Cerebellar nuclear complex (tissue), 1 donor: ENCODE data around the gene EMP2.
"Not testable (repeated sequence)": the region's sequence is repeated elsewhere in the genome, so short reads cannot be mapped to it uniquely, and the experiment has no call there.

Source experiments
- DNase-seq, 2 experiments: peaks; one replicate each; lab custom pipeline; 2025; lab: John Stamatoyannopoulos, UW

EMP2 gene, protein sequence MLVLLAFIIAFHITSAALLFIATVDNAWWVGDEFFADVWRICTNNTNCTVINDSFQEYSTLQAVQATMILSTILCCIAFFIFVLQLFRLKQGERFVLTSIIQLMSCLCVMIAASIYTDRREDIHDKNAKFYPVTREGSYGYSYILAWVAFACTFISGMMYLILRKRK

DNA sequence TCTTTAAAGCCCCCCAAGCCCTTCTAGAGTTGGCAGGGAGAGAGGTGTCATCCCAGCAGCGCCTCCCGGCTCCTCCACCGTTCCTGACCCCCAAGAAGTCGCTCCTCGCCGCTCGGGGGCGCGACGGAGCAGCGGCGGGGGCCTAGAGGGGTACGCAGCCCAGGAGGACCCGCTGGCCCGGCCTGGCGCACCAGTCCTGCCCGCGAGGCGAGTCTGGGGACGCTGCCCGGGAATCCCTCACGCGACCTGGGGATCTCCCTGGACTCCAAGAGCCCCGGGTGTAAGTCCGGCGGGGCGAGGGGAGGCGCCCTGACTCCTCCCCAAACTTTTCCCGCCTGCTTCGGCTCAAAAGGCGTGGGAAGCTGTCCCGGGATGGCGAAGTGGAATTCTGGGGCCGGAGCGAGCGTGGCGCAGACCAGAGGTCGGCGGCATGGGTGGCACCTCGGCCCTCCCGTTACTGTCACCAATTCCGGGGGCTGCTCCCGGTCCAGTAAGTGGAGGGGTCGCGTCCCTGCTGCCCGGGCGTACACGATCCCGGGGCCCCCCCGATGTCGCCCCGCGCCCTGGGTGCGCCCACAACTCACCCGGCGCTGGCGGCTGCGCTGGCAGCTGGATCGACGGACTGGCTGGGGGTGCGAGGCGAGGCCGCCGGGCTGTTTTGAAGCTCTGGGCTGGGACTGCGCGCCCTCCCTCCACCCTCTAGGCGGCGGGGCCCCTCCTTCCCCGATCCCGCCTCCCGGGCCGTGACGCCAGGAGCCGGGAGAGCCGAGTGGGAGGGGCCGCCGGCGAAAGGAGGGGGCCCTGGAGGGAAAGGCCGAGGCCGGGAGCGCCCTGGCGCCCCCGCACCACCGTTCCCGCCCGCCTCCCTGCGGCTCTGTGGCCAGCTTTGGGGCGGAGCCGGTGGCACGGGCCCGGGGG, at the start of gene EMP2:
TSS of gene EMP2 (minus strand) at position 634 of the 918 bp plus-strand sequence. CDS start 32,981 bp downstream, outside the sequence.
- DNase-seq = no peak

DNA sequence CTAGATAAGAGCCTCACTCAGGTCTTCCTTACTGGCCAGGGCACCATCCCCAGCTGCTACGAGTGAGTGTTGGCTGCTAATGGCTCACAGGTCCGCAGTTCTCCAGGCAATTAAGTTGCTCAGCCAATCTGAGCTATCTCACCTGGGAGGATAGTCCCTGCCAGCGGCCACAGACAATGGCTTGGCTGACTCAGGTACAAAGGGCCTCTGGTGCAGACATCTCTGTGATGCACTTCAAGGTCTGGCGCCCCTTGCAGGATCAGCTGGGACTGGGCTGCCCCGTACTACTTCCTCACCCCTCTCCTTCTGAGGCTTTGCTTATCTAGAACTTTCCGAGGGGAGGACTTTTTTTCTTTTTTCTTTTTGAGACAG, 49.2 kb upstream of the EMP2 start:
- no peak for DNase-seq

DNA sequence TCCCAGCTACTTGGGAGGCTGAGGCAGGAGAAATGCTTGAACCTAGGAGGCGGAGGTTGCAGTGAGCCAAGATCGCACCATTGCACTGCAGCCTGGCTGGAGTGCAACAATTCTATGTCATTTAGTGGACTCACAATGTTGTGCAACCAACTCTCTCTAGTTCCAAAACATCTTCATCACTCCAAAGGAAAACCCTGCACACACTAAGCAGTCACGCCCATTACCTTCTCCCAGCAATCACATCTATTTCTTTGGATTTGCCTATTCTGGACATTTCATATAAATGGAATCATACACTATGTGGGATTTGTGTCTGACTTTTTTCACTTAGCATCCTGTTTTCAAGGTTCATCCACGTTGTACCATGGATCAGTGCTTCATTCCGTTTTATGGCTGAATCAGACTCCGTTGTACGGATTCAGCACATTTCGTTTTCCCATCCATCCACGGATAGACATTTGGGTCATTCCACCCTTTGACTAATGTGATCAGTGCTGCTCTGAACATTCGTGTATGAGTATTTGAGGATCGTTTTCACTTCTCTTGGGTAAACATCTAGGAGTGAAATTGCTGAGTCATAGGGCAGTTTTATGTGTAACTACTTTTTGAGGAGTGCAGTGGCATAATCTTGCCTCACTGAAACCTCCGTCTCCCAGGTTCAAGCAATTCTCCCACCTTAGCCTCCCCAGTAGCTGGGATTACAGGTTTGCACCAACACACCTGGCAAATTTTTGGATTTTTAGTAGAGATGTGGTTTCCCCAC, 45.4 kb upstream of the EMP2 start:
- DNase-seq = no peak

DNA sequence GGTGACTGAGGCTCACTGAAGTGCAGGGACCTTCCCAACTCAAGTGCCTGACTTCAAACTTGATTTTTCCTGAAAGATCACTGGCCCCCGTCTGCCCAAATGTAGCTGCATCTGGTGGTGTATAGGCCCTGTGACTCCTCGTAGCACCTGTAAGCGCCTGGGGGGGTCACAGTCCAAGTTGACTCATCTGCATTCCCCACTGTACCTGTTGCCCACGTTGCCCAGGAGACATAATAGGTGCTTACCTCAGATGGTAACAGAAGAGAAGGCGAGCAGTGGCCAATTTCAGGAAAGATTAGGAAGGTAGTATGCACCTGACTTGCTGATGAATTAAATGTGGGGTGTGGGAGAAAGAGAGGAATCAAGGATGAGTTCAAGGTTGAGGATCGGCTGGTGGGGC, 44.1 kb upstream of the EMP2 start:
- no peak for DNase-seq

DNA sequence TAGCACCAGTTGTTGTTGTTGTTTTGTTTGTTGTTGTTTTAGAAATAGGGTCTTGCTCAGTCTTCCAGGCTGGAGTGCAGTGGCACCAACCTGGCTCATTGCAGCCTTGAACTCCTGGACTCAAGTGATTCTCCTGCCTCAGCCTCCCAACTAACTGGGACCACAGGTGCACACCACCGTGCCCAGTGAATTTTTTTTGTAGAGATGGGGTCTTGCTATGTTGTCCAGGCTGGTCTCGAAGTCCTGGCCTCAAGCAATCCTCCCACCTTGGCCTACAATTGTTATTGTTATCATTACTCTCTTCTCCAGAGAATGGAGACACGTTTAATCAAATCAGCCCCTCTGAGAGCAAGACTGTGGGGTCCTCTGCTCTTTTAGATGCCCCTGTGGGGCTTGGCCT, 42.7 kb upstream of the EMP2 start:
- no peak for DNase-seq

DNA sequence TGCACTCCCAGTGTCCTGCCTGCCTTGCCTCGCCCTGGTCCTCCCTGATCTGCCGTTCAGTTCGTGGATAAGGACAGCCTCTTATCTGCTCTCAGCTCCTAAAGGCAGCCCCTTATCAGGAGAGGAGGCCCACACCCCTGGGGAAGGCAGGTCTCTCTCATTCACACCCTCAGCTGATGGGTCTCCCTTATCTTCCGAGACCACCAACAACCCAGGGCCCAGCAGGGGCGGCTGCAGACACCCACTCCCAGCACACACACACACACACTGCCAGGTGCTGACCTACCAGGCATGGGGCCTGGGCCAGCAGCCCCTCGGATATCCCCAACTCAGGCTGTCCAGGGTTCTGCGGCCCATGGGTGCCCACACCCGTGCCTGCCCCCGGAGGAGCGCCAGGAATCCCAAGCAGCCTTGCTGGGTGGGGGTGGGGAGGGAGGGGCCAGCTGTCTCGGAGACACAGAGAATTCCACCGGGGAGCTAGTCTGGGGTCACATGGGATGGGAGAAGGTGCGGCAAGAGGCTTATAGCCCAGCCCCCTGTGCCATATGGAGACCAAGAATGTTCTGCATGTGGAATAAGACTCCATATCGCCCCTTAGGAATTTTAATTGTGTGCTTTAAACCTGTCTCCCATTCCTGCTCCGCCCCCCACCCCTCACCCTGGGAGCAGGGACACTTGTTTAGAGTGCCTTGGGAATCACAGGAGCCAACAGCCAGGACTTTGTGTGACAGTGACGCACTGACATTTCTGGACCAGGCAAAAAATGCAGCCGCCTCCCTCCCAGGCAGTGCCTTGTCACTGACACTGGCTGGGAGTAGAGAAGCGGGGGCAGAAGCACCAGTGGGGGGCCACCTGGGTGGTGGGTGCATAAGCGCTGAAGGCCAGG, 41.9 kb upstream of the EMP2 start:
- no peak for DNase-seq

DNA sequence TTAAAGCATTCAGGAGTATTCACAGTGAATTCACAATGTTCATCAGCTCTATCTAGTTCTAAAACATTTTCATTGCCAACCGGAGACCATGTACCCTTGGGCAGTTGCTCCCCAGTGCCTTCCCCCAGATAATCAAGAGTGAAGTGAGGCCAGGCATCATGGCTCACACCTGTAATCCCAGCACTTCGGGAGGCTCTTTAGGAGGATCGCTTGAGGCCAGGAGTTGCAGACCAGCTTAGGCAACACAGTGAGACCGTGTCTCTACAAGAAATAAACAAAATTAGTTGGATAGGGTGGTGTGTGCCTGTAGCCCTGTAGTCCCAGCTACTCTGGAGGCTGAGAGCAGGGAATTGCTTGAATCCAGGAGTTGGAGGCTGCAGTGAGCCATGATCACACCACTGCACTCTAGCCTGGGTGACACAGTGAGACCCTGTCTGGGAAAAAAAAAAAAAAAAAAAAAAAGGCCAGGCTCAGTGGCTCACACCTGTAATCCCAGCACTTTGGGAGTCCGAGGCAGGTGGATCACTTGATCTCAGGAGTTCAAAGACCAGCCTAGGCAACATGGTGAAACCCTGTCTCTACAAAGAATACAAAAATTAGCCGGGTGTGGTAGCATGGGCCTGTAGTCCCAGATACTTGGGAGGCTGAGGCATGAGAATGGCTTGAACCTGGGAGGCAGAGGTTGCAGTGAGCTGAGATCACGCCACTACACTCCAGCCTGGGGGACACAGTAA, 41.0 kb upstream of the EMP2 start:
- DNase-seq = not testable (repeated sequence)

DNA sequence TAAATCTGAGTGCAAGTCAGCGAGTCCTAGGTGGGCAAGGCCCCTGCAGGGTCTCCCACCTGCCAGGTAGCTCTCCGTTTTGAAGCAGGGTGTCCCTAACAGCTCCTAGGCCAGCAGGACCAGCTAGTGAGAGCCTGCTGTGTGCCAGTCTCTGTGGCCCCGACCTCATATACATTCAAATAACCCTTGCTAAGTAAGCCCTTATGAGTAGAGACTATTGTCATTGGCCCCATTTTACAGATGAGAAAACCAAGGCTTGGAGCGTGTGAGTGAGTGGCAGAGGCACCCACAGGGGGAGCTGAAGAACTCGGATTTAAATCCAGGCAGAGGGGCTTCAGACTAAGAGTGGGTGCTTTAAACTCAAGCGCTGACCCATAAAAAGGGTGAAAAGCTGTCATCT, 39.7 kb upstream of the EMP2 start:
- no peak for DNase-seq

DNA sequence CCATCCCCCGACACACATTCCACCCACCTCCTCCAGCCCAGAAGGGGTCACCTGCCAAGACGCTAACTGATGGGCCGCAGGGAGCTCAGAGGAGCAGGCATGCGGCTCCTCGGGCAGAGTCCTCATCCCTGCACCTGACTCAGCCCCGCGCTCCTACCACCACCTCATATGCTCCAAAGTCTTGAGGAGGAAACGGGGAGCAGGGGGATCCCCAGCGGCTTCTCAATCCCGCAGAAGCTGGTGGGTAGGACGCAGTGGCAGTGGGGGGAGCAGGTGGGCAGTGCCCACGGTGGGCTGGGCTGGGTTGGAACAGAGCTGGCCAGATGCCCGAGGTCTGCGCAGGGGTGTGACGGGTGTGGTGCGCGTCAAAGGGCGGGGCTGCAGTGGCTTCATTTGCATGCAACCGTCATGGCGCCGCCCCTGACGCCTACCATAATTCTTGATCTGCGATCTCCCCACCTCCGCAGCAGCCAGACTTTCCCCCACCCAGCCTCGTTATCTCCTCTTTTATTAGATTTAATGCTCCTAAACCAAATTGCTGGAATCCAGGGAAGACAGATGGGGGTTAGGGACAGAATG, 39.0 kb upstream of the EMP2 start:
- DNase-seq = no peak

DNA sequence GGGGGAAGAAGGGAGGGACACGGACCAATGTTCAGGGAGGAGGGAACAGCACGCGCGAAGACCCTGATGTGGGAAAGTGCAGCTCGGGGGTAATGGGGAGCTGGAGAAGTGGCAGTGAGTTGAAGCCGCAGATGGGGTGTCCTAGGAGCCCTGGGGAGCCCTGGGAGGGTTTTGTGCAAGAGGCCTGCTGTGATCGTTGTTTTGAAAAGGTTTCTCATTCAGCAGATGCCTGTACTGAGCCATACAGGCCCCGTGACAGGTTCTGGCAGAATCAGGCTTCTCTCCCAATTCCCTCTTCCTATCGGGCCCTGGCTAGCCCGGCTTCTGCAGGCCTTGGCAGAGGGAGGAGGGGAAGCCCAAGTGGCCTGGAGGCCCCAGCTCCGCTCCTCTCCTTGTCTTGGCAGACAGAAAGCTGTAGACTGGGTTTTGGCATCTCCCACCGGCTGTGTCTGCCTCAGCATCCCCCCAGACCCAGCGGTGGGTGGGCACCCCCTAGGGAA, 38.4 kb upstream of the EMP2 start:
- DNase-seq = peak in 1 of 2 experiments; percentile 10

DNA sequence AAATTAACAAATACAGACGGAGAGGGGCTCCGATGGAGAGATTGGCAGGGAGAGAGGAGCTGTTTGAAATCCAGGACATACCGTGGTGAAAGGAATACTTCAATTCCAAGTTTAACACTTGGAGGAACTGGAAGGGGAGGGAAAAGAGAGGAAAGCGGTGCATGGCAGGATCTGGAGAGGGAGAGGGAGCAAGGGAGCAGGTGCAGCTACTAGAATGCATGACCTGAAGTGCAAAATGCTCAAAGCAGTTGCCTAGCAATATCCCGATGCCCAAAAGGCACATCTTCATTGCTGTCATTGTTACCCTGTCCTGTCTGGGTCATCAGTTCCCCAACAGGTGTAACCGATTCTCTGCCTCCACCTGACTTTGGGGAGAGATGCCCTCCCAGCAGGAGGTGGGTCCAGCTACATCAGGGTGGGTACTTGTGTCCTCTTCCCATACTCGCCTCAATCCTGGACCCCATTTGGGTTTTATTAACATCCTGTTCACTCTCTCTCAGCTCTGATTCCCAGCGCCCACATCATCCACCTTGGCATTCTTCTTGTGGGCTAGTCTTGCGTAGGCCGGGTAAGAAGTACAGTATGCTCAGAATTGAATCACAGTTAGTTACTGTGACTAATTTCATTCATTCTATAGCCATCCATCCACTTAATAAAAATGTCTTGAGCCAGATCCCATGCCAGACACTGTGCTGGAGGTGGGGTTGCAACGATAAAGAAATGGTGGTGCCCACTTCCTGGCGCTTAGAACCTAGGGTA, 37.4 kb upstream of the EMP2 start:
- no peak for DNase-seq

DNA sequence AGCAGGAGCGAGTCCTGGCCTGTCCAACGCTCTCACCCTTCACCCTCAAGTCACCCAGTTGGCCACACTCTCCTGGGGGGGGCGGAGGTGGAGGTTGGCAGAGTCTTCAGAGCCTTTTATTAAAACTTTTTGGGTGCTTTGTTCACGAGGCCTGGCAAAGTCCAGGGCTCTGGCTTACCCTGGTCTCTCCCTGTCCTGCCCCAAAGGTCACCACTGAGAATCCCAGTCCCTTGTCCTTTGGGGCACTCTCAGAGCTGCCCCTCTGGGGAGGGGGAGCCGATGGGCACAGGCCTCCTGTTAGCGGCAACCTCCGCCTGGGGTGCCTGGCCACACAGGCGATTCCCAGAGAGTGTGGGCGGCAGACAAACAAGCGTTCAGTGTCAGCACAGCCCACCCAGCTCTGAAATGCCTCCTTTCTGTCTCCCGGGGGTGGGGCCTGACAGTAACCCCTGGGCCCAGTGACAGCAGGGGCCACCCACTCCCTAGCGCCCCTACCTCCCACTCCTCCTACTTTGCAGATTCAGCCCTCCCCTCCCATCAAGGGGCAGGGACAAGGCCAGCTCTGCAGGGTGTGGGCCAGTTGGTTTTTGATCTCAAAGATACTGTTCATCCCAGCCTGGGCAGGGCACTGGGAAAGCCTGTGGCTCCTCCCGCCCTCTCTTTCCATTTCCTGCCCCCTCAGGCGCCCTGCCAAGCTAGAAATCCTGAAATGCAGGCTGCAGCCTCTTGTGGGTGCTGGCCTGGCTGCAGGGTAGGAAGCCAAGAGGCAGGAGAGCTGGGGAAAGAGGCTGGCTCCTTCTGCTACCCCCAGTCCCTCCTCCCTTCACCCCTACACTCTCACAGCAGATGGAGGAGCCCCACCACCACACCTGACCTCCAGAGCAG, 36.6 kb upstream of the EMP2 start:
- DNase-seq = no peak

DNA sequence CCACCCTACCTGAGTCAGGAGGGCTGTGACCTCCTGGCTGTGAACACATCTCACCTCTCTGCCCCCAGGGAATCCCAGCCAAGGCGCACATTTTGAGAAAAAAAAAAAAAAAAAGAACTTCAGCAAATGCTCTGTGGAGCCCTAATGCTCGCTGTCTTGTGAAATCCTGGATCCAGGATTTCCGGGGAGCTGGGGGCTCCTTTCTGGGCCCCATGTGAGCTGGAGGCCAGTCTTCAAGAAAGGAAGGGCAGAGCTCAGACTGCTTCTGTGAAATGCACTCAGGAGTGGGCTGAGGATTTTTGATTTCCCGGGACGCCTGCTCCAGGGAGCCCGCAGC, 36.0 kb upstream of the EMP2 start:
- DNase-seq = no peak

DNA sequence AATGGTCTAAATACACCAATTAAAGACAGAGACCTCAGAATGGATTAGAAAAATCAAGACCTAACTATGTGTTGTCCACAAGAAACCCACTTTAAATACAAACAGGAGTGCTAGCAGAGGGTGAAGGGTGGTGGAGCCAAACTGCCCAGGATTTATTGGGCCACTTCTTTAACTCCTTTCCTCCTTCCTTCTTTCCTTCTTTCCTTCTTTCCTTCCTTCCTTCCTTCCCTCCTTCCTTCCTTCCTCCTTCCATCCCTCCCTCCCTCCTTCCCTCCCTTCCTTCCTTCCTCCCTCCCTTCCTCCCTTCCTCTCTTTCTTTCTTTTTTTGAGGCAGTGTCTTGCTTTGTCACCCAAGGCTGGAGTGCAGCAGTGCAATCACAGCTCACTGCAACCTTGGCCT, 34.3 kb upstream of the EMP2 start:
- DNase-seq = no peak

DNA sequence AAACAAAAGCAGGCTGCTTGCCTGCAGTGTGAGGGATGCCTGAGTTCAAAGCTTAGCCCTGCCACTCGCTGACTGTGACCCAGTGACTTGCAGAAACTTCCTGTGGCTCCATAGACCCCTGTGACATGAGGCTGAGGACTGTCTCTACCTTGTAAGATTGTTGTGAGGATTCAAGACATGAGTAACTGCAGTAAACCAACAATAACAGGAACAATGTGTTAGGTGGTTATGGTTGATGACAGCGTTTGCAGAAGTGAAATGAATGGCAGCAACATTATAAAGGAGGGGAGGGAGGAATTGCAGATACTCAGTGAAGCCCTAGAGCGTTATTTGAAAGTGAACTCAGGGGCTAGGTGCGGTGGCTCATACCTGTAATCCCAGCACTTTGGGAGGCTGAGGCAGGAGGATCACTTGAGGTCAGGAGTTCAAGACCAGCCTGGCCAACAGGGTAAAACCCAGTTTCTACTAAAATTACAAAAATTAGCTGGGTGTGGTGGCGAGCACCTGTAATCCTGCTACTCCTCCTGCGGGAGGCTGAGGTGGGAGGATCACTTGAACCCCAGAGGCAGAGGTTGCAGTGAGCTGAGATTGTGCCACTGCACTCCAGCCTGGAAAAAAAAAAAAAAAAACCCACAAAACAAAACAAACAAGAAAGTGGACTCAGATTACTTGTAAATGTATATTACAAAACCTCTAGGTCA, 33.5 kb upstream of the EMP2 start:
- DNase-seq = no peak

DNA sequence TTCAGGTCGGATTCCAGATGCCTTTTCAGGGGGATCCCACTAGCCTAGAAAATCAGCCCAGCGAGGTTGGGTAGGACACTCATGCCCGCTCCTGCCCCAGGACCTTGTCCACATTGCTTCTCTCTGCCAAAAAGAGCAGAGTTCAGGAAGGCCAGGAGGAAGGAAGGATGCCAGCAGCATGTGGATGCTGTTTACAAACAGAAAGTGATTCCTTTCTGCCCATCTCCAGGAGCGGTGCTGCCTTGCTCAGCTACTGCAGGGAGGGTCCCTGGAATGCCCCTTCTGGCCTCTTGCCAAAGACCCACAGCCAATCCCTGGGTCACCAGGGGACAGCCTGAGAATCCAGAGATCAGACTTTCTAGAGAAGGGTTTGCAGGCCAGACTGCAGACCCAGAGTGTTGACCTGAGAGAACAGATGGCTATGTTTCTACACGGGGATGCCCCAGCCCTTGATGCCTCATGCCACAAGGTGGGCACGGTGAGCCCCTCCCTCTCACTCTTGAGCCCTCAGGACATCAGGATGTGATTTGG, 32.3 kb upstream of the EMP2 start:
- no peak for DNase-seq

DNA sequence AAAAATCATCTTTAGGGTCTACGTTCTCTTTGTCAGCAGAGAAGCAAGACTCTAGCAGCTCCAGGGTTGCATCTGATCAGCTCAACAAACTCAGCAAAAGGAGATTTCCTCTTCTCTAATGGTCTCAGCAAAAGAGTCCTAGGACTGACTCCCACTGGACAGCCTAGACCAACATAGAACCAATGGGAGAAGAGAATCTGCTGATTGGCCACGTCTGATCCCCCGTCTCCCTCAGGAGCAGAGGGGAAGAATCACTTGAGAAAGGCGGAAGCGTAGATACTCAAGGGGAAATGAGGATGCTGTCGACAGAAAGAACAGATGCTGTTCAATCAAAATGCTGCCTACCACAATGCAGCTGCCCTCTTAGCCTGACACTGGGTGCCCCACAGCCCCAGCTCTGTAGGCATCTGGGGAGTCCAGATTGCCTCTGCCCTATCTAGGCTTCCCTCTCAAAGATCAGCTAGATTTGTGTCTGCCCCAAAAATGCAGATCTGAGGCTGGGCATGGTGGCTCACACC, 31.5 kb upstream of the EMP2 start:
- no peak for DNase-seq
